ENCODE measurements around the gene CORIN. TPM values are rescaled to one million over a fixed set of nuclear protein-coding genes. Genes with fewer than 3 reads are reported as not detected.

Gene CORIN
- total and polyA plus RNA-seq, 2 of the 13 experiments (the other 11 are each of a cell fraction or from before 2014, with no cell fraction given) = 0.84 to 1.2 TPM

- BruUV-seq (replicated peaks) = no TSS peak
- CTCF ChIA-PET (ENCODE audit: low intra/inter-chr PET ratio, low total read pairs) = no interaction called here
Measured at GRCh38 chr4:47855350-47855749, 17.5 kb upstream of the CORIN start.

More at GRCh38 chr4:47855350-47855749, 17.5 kb upstream of the CORIN start:
- intact Hi-C loops (cut with micrococcal nuclease; ENCODE audit: unreplicated experiment) = loop anchor here (5.0 kb wide), 1 partner anchor 42 kb away; no protein-coding TSS in a partner anchor
- H3K36me3 ChIP-seq (replicated peaks in 1 of 2; ENCODE audit: control insufficient read depth in 1 of 2, insufficient read depth in 2 of 2, low read length in 2 of 2) = peaks cover 8 to 36% of the 10 kb centered on the region in 2 experiments
- DNase-seq (ENCODE audit: low spot score) (no peak), FAIRE-seq (no peak), ATAC-seq (no peak)
- H3K4me1 ChIP-seq (ENCODE audit: insufficient read depth, low read length) = no peaks in the 10 kb centered on the region
- no peaks in the 10 kb centered on the region for H3K9me3 ChIP-seq (ENCODE audit: low read length)
- H3K4me3 ChIP-seq (replicated peaks in 1 of 3; ENCODE audit: insufficient read depth in 1 of 3, low read depth in 2 of 3, low read length in 3 of 3) = no peak overlapping the region
- no peaks in the 10 kb centered on the region for H3K27me3 ChIP-seq (ENCODE audit: control insufficient read depth in 1 of 2, insufficient read depth in 2 of 2, low read length in 2 of 2)
- no peak overlapping the region for H3K27ac ChIP-seq (ENCODE audit: extremely low read length, insufficient read depth, low read length)
- in situ Hi-C loops (cut with HindIII; ENCODE audit: extremely low pct_ligation_motif_present, low pct_unique_long_range_greater_than_20kb) = no loop called here
- TF ChIP-seq GZF1 (CRISPR knock-in tag; IDR thresholded peaks at IDR 0.05) = no peak
- no peak for TF ChIP-seq ZBTB21 (CRISPR knock-in tag; IDR thresholded peaks at IDR 0.05)
- no peak for TF ChIP-seq AGO2 (optimal IDR thresholded peaks at IDR 0.05; ENCODE audit: low read depth, low read length)
- no peak for TF ChIP-seq ONECUT2 (CRISPR knock-in tag; IDR thresholded peaks at IDR 0.05)
- TF ChIP-seq, protein P1, sequence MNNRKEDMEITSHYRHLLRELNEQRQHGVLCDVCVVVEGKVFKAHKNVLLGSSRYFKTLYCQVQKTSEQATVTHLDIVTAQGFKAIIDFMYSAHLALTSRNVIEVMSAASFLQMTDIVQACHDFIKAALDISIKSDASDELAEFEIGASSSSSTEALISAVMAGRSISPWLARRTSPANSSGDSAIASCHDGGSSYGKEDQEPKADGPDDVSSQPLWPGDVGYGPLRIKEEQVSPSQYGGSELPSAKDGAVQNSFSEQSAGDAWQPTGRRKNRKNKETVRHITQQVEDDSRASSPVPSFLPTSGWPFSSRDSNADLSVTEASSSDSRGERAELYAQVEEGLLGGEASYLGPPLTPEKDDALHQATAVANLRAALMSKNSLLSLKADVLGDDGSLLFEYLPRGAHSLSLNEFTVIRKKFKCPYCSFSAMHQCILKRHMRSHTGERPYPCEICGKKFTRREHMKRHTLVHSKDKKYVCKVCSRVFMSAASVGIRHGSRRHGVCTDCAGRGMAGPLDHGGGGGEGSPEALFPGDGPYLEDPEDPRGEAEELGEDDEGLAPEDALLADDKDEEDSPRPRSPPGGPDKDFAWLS (CRISPR knock-in tag; IDR thresholded peaks at IDR 0.05; ENCODE audit: borderline replicate concordance) = no peak
- no peak for TF ChIP-seq ZNF30 (CRISPR knock-in tag; IDR thresholded peaks at IDR 0.05)
- TF ChIP-seq KLF11 (CRISPR knock-in tag; IDR thresholded peaks at IDR 0.05) = no peak
- TF ChIP-seq LBX2 (CRISPR knock-in tag; IDR thresholded peaks at IDR 0.05; ENCODE audit: borderline replicate concordance) = no peak
- no peak for TF ChIP-seq GPBP1L1 (CRISPR knock-in tag; IDR thresholded peaks at IDR 0.05)
- TF ChIP-seq ZNF607 (CRISPR knock-in tag; IDR thresholded peaks at IDR 0.05; ENCODE audit: borderline replicate concordance) = no peak
- no peak for TF ChIP-seq SMYD3 (CRISPR knock-in tag; IDR thresholded peaks at IDR 0.05)
- TF ChIP-seq PPARG (CRISPR knock-in tag; conservative IDR thresholded peaks at IDR 0.05) = no peak
- no peak for TF ChIP-seq ZSCAN29 (CRISPR knock-in tag; conservative IDR thresholded peaks at IDR 0.05)
- no peak overlapping the region for H3K4me2 ChIP-seq (ENCODE audit: low read depth, low read length)
- H3K9ac ChIP-seq (ENCODE audit: insufficient read depth, low read depth, low read length) = no peak overlapping the region
- H2AFZ ChIP-seq (ENCODE audit: low read length) = no peak overlapping the region
- no peaks in the 10 kb centered on the region for H3K79me2 ChIP-seq (ENCODE audit: insufficient read depth, low read length)
- POLR2A ChIA-PET = no interaction called here
- H4K20me1 ChIP-seq (ENCODE audit: insufficient read depth, low read length) = no peaks in the 10 kb centered on the region
- WGBS (ENCODE audit: low lambda C conversion rate) = 98% methylated on average over 2 of the region's 2 CpGs

All from HepG2 (cell line).